GM21737 (cell line): ENCODE data around the gene ZNF445.
"Not testable (repeated sequence)": the region's sequence is repeated elsewhere in the genome, so short reads cannot be mapped to it uniquely, and the experiment has no call there.

Experiments used
- ATAC-seq: cut with Tn5 transposase; IDR thresholded peaks from one replicate; pipeline ENCODE4 v1.9.1; 2021; ENCODE audit warnings: mild to moderate bottlenecking, moderate library complexity; ENCODE audit not compliant: unreplicated experiment

The ZNF445 gene

GRCh38 chr3:44477312-44478030 is at the start of gene ZNF445:
Gene ZNF445, minus strand, starts transcription at chr3:44477670. Its CDS starts 22,121 bp downstream, at chr3:44455549.
- ATAC-seq: peak; percentile 86

GRCh38 chr3:44525060-44525459 is 47.6 kb upstream of the ZNF445 start:
- no peak for ATAC-seq

GRCh38 chr3:44522494-44522933 is 45.0 kb upstream of the ZNF445 start:
- no peak for ATAC-seq

DNA sequence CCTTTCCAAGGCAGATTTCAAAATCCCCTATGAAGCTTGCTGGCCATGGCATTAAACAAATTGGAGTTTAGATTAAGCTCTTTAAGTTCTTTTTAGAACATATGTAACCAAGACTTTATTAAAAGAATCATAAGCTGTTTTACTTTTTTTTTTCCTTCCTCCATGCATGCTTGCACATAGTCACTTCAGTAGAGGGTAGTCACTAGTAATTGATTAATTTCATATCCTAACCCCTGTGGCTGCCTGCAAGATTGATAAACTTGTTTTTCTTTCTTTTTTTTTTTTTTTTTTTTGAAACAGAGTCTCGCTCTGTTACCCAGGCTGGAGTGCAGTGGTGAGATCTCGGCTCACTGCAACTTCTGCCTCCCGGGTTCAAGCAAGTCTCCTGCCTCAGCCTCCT is 44.3 kb upstream of the ZNF445 start:
- no peak for ATAC-seq

- no peak for ATAC-seq
Measured at GRCh38 chr3:44518782-44519156, 41.3 kb upstream of the ZNF445 start.

- ATAC-seq: no peak
Measured at GRCh38 chr3:44516230-44516629, 38.8 kb upstream of the ZNF445 start.

GRCh38 chr3:44513513-44513912 is 36.0 kb upstream of the ZNF445 start:
- no peak for ATAC-seq

DNA sequence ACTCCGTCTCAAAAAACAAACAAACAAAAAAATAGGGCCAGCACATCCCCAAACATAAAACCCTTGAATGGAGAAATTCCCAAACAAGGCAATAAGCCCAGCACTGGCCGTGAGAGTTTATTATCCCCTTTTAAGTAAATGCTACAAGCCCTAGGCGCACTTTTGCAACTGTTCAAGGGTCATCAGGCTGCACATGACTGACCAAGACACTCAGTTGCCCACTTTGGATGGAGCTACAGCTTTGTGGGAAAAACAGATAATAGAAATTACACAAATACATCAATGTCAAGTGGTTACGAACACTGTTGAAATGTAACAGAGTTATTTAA is 33.7 kb upstream of the ZNF445 start:
- no peak for ATAC-seq

- peak; percentile 42 for ATAC-seq
Measured at GRCh38 chr3:44510000-44510368, 32.5 kb upstream of the ZNF445 start.

DNA sequence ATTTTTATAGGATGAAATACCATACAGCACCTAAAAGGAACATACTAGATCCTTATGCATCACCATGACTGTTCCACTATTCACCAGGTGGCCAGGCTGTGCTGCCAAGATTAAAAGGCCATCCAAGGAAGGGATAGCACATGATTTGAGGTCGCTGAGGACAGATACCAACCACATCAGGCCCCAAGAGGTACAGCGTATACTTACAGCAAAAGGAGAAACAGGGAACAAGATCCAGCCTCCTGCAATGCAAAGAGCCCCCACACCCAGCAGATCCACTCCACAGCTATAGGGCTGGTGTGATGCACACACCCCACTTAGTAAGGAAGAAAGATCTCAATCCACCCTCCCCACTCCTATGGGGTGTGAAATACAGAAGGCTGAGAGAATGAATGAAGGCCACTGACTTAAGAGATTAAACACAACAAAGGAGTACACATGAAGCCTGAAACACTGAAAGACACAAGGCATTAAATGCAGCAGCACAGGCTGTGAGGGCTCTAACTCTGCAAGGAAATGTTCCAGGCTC is 32.0 kb upstream of the ZNF445 start:
- ATAC-seq: peak; percentile 12

GRCh38 chr3:44506961-44507360 is 29.5 kb upstream of the ZNF445 start:
- no peak for ATAC-seq

DNA sequence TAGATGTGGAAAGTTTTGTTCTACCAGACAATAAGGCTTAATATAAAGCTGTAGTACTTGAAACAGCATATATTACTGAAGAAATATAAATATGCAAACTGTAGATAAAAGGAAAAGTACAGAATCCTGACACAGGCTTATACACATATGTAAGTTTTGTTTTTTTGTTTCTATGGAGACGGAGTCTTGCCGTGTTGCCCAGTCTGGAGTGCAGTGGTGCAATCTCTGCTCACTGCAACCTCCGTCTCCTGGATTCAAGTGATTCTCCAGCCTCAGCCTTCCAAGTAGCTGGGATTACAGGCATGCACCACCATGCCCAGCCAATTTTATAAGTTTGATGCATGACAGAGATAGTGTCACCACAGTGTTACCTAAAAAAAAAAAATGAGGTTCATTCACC is 29.1 kb upstream of the ZNF445 start:
- no peak for ATAC-seq

- no peak for ATAC-seq
Measured at GRCh38 chr3:44504566-44504965, 27.1 kb upstream of the ZNF445 start.

- ATAC-seq: not testable (repeated sequence)
Measured at GRCh38 chr3:44503178-44503577, 25.7 kb upstream of the ZNF445 start.

DNA sequence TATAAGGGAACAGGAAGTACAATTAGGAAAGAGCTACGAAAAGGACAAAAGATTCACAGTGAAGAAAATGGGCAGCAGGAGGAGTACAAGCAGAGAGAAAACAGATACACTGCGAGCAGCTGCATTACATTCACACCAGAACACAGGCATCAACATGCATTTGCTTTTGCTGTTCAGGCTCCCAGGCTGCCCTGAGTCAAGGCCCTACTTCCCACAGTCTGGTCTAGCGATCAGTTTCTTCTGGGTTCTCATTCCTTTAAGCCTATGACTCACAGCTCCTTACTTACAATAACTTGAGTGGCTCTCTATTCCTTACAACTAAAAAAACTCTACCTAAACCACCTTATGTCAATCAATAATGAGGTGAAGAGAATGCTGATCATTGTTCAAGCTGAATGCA is 24.5 kb upstream of the ZNF445 start:
- no peak for ATAC-seq

DNA sequence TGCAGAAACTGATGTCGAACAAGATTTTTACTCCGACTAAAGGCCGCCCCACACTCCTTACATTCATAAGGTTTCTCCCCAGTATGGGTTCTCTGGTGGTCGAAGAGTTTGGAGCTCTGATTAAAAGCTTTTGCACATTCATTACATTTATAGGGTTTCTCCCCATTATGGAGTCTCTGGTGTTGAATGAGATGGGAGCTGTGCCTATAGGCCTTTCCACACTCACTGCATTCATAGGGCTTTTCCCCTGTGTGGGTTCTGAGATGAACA is 22.4 kb upstream of the ZNF445 start:
- ATAC-seq: not testable (repeated sequence)

- ATAC-seq: no peak
Measured at GRCh38 chr3:44499149-44499898, 21.9 kb upstream of the ZNF445 start.

DNA sequence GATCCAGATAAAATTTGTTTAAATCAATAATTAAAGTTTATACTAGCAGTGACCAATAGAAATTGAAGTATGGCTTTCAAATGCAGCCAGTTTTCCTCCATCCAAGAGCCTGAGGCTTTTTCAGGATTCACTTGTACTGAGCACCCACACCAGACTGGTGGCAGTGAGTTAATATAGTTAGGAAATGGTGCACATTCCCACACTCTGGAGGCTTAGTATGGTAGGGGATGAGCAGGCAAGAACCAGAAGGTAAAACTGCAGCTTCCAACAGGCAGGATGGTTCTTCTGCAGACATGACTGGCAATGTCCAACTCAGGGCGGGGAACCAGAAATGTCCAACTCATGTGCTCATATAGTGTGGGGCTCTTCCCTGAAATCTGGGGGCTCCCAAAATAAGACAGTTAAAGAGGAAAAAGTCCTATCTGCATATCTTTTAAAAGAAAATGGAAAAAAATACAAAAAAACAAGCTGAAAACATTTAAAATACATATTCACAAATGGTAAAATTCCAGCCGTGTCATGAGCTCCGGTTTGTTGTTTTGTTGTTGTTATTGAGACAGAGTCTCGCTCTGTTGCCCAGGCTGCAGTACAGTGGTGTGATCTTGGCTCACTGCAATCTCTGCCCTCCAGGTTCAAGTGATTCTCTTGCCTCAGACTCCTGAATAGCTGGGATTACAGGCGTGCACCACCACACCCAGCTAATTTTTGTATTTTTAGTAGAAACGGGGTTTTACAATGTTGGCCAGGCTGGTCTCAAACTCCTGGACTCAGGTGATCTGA is 18.4 kb upstream of the ZNF445 start:
- no peak for ATAC-seq

GRCh38 chr3:44492496-44492895 is 15.0 kb upstream of the ZNF445 start:
- ATAC-seq: no peak

GRCh38 chr3:44482721-44483120 is 5.3 kb upstream of the ZNF445 start:
- no peak for ATAC-seq

DNA sequence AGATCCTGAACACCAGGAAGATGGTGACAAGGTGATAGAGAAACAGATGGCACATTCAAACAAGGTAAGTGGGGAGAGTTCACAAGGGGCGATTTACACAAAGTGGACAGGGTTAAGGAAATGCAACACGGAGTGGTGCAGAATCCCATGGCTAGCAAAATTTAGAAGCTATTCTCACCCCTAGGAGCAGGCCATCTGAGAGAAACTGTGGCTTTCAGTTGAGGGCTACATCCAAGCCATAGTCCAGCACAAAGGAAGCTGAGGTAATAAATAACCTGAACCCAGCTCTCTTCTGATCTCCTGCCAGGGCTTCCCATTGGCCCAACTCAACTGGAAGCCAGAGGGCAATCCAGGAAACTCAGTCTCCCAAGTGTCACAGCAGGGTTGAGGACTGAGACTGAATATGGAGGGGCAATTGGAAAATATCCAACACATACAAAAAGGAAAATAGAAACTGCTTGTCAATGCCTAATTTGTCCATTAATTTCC is 1.2 kb upstream of the ZNF445 start:
- no peak for ATAC-seq

DNA sequence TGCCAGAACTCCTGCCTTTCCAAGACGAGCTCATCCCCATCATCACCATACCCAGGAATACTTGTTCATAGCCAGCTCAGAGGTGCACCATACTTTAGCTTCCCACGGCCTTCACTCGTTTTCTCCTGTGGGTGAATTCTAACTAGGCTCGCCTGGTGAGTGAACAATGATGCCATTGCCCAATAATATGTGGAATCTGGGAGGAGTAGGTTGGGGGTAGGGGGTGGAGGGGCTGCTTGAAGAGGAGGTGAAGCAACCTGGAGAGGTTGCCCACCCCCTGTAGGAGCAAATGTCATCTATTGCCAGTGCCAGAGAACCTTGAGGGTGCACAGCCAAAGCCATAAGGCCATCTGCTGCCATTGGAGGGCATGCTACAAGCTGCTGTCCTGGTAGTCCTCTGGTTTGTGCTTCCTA is 592 bp upstream of the ZNF445 start:
- no peak for ATAC-seq
